Lower leg skin (tissue), 4 donors: ENCODE data around the gene BCL2L11. TPM values are rescaled to one million over a fixed set of nuclear protein-coding genes. Genes with fewer than 3 reads are reported as not detected.

Experiments used
- DNase-seq, 2 donors: peaks; one replicate each; pipeline ENCODE4 v3.0.0-alpha.2; 2019; ENCODE audit warnings: low spot score in 2 of 2
- H3K4me3 ChIP-seq: fragments of 200-600 bp; sonication (generic); 2 replicates; pipeline ENCODE4 v1.5.1; 2017; ENCODE audit warnings: mild to moderate bottlenecking, low read depth; ENCODE audit not compliant: poor library complexity, severe bottlenecking
- POLR2A ChIP-seq, 2 donors: fragments of 450-650 bp; IDR thresholded peaks; one replicate each; pipeline ENCODE4 v1.6.1; 2016 to 2017; ENCODE audit warnings: antibody characterized with exemption in 2 of 2, mild to moderate bottlenecking in 1 of 2, moderate library complexity in 1 of 2
- WGBS, 2 donors: methylation state at CpG; one replicate each; pipeline ENCODE4 v1.1.5; 2018; 5-methylcytosine and 5-hydroxymethylcytosine counted together
- intact Hi-C: fragments of 100-400 bp; cut with DNase I; formaldehyde crosslinking; loops from one replicate; pipeline ENCODE4 v1.15.0; 2023; ENCODE audit warnings: low total_unique reads
- total RNA-seq, 4 donors: library from RNA; depleted of rRNA; stranded (reverse); fragments of >200 nt; gene quantifications; one replicate each; pipeline ENCODE4 v1.1.0, GENCODE V29; 2016
- TF ChIP-seq, protein P1 (sequence below), 3 donors: fragments of 450-650 bp; IDR thresholded peaks; one replicate each; pipeline ENCODE4 v1.5.1; 2016; ENCODE audit warnings: antibody characterized with exemption in 3 of 3, mild to moderate bottlenecking in 3 of 3, moderate library complexity in 2 of 3

Gene BCL2L11
- total RNA-seq, 4 donors from 2014 or later: 5.4 to 17.2 (median 13.2) TPM

- H3K4me3 ChIP-seq: no peak overlapping the region
- TF ChIP-seq POLR2A (IDR thresholded peaks at IDR 0.05): no peak
- intact Hi-C loops: no loop called here
- DNase-seq: no peak
- WGBS, 2 donors: 83 to 91% methylated on average over 2 of the region's 2 CpGs
Measured at GRCh38 chr2:111094691-111095090, 26.0 kb upstream of the BCL2L11 start.

DNA sequence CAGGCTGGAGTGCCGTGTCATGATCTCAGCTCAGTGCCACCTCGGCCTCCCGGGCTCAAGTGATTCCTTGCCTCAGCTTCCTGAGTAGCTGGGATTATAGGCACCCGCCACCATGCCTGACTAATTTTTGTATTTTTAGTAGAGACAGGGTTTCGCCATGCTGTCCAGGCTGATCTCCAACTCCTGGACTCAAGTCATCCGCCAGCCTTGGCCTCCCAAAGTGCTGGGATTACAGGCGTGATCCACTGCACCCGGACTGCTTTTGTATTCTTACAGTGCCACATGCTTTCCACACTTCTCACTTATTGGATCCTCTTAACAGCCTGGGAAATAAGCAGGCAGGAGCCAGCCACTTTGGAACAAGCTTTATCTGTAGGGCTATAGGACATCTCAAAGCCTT is 25.3 kb upstream of the BCL2L11 start:
- TF ChIP-seq, protein P1, sequence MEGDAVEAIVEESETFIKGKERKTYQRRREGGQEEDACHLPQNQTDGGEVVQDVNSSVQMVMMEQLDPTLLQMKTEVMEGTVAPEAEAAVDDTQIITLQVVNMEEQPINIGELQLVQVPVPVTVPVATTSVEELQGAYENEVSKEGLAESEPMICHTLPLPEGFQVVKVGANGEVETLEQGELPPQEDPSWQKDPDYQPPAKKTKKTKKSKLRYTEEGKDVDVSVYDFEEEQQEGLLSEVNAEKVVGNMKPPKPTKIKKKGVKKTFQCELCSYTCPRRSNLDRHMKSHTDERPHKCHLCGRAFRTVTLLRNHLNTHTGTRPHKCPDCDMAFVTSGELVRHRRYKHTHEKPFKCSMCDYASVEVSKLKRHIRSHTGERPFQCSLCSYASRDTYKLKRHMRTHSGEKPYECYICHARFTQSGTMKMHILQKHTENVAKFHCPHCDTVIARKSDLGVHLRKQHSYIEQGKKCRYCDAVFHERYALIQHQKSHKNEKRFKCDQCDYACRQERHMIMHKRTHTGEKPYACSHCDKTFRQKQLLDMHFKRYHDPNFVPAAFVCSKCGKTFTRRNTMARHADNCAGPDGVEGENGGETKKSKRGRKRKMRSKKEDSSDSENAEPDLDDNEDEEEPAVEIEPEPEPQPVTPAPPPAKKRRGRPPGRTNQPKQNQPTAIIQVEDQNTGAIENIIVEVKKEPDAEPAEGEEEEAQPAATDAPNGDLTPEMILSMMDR (IDR thresholded peaks at IDR 0.05): no peak
- no peak for TF ChIP-seq POLR2A (IDR thresholded peaks at IDR 0.05)
- intact Hi-C loops: no loop called here
- no peak for DNase-seq

GRCh38 chr2:111099402-111099801 is 21.3 kb upstream of the BCL2L11 start:
- DNase-seq: no peak
- no peak overlapping the region for H3K4me3 ChIP-seq
- intact Hi-C loops: no loop called here
- no peak for TF ChIP-seq POLR2A (IDR thresholded peaks at IDR 0.05)
- WGBS, 2 donors: 87 to 90% methylated on average over 3 of the region's 3 CpGs

More for the DNA sequence above, 25.3 kb upstream of the BCL2L11 start:
- WGBS, 2 donors: 90 to 93% methylated on average over 8 of the region's 8 CpGs
- no peak overlapping the region for H3K4me3 ChIP-seq

DNA sequence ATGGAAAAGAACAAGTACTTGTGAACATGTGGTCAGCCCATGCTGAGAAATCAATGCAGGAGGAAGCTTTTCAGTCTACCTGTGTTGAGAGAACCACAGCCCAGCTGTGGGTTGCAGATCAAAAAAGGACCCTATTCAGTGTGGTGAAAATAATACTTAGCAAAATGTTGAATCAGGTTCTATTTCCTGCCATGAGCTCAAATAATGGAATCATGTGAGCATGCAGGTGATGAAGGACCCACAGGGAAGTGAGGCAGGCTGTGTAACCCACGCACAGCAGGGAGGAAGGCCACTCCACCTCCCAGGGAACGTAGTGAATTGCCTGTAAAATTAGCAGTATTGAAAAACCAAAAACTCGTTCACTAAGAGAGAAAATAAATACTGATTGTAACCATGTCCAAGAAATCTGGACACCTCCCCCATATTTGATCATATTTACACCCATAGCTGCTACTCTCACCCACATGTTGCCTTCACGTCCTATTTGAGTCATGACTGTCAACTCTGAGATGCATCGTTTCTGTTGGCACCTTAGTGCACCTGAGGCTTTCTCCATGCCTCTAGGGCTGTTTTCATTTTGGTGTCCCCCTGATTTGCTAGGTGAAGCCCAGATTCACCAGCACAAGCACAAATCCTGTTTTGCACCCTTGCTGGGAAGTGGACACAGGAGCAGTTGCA is 20.5 kb upstream of the BCL2L11 start:
- WGBS, 2 donors: 87 to 89% methylated on average over 5 of the region's 5 CpGs
- DNase-seq: no peak
- intact Hi-C loops: no loop called here
- H3K4me3 ChIP-seq: no peak overlapping the region
- no peak for TF ChIP-seq POLR2A (IDR thresholded peaks at IDR 0.05)
- TF ChIP-seq, protein P1 (IDR thresholded peaks at IDR 0.05): no peak

DNA sequence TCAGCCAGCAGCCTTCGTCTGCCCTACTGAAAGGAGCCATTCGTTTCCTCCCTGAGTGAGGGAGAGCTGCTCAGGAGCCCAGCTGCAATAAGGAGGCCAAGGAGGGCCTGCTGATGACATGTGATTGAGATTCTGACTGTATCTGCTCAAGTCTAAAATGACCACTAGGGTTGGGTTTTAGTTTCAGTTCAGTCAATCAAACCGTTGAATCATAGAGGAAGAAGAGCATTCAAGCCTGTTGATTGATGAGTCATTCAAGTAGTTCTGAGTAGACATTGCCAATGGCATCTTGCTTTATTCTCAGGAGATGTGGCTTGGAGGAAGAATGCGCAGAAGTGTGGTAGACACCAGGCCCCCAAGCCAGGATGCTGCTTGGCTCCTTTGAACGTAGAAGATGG is 19.9 kb upstream of the BCL2L11 start:
- TF ChIP-seq POLR2A (IDR thresholded peaks at IDR 0.05): no peak
- TF ChIP-seq, protein P1 (IDR thresholded peaks at IDR 0.05): no peak
- no peak for DNase-seq
- 75 to 76% methylated on average over 5 of the region's 5 CpGs for WGBS, 2 donors
- H3K4me3 ChIP-seq: no peak overlapping the region
- intact Hi-C loops: no loop called here

DNA sequence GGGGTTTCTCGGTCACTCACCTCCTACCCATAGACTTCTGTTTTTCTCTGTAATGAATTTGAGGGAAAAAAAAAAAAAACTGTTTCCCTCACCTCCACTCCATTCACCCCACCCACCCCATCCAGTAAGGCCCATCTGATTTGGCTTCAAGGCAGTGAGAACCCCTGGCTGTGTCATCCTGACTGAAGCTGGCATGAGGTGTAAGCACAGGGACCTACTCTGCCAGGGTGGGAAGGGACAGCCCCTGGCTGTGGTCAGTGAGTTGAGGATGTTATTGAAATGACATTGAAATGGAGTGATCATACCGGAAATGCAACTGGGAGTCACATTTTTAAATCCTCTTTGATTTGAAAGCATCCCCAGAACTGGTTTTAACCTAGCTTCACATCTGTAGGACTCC is 19.1 kb upstream of the BCL2L11 start:
- WGBS, 2 donors: 82 to 90% methylated on average over 2 of the region's 2 CpGs
- TF ChIP-seq POLR2A (IDR thresholded peaks at IDR 0.05): no peak
- TF ChIP-seq, protein P1 (IDR thresholded peaks at IDR 0.05): no peak
- intact Hi-C loops: no loop called here
- DNase-seq: no peak
- H3K4me3 ChIP-seq: no peak overlapping the region

DNA sequence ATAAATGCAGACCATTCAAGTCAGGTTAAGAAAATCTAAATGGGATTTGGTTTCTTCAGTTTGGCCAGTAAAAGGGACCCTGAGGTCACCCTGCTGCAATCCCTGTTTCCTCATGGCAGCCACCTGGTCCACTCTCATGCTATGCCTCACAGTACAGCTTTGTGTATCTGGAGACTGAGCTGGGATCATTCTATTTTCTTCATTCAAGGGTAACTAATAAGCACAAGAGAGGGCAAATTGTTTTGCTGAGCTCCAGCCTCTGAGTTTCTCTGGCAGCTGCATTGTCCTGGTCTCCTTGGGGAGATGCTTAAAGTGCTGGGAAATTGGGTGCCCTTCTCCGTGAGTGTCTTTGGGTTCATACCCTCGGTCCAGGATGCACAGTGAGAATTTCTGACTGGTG is 18.5 kb upstream of the BCL2L11 start:
- 76 to 78% methylated on average over 2 of the region's 2 CpGs for WGBS, 2 donors
- TF ChIP-seq POLR2A (IDR thresholded peaks at IDR 0.05): no peak
- TF ChIP-seq, protein P1 (IDR thresholded peaks at IDR 0.05): no peak
- no peak for DNase-seq
- intact Hi-C loops: no loop called here
- H3K4me3 ChIP-seq: no peak overlapping the region
